GM12801 (cell line): ENCODE measurements around the gene IGFBP7.

Experiments
- CTCF ChIP-seq: IDR thresholded peaks from one replicate; pipeline ENCODE4 v1.5.1; 2011; ENCODE audit warnings: control low read depth; ENCODE audit not compliant: insufficient read length; ENCODE audit errors: extremely low read depth

The IGFBP7 gene

DNA sequence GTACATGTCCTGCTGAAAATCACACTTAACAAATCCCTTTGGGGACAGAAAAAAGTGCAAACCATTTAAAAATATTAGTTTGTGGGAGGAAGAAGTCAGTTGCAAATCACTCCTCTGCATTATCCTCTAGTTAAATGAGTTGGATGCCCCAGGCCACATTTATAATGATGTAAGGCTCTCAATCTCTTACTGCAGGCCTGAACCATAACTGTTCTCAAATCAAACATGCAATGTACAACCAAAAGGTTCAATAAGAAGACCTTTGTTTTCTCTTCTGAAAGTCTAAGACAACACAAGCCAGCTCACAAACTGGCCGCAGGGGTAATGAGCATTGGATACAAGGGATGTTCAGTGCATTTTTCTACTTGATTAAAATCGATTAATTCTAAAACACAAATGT is 39.7 kb downstream of the IGFBP7 start:
- no peak for TF ChIP-seq CTCF

DNA sequence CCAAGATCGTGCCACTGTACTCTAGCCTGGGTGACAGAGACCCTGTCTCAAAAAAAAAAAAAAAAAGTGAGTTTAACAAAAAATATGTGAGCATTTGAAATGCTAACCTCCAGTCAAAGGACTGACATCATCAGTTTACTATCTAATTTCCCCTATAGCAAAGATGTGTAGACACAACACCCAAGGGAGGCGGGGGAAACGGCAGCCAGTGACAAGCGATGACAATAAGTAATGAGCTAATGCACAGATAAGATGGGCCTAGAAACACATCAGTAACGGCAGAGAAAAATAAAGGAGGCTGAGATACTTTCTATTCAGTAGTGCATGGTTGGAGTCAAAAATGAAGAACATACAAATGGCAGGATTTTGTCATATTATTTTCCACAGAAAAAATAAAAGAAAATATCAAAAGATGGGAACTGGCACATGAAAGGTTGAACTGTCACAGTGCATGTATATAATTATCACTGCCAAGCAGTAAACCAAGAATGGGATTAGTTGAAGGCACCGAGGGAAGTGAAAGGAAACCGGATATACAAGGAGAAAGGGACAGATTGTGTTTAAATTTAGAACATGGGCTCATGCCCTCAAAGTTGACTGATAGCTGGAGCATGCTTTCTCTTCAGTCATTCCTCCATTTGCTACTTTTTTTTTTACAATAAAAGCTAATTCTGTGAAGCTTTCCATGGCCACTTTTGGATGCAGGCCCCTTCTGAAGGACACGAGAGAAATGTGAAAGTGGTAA is 41.8 kb downstream of the IGFBP7 start:
- no peak for TF ChIP-seq CTCF

GRCh38 chr4:57065730-57066482 is 44.3 kb downstream of the IGFBP7 start:
- TF ChIP-seq CTCF, result no peak

DNA sequence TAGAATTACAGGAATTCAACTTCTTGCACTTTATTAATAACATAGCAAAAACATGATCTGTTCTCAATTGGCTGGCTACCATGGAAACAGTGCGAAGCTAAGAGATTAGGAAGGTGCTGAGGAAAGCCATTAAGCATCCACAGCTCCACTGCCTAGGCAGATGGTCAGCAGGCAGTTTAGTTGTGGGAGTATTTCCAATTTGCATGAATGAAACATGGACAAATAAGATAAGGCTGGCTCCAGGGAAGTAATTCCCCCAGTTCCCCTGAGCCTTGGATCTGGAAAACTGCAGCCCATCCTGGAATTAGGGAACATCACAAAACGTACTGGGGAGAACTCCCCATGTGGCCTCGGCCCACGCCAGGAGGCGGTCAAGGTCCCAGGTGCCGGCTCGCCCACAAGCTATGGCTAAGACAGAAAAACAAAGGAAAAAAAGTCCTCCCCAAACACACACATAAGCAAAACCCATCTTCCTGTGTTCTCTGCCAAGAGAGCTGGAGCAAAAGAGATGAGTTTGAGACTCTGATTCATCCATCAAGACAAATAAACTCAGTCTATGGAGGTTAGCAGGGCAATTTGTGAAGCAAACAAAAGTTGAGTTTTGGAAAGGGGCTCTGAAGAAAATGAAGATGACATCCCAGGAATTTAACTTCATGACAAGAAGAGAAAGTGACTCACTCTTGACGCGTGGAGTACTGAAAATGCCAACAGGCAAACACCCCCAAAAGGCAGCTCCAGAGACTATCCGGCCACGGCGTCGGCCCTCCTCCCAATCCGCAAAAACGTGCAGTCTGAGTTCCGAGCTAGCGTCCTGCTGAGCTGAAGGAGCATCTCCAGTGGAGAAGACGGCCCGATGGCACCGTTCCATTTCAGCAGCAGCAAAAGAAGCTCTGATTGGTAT is 45.1 kb downstream of the IGFBP7 start:
- TF ChIP-seq CTCF, result no peak

GRCh38 chr4:57064120-57064519 is 46.1 kb downstream of the IGFBP7 start:
- no peak for TF ChIP-seq CTCF

DNA sequence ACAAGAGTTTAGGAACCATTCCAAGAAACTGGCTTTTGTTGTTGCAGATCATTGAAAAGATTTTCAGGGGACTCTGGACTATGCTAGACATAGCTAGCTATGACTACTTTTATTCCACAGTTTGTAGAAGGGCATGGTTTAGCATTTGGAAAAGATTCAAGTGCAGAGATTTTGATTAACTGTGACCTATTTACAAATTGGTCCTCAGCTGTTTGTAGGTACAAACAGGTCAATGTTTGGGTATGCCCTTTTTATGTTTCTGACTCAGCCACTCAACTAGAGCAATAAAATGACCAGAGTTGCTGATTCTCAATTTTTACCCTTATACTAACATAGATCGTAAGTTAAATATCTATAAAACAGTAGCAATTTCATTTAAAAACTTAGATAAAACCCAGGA is 46.7 kb downstream of the IGFBP7 start:
- TF ChIP-seq CTCF, result no peak

GRCh38 chr4:57061395-57061794 is 48.8 kb downstream of the IGFBP7 start:
- no peak for TF ChIP-seq CTCF
